Erythroblast (primary cell): Measurements from ENCODE around the gene SERBP1.

ENCODE experiments used
- GATA1 ChIP-seq: IDR thresholded peaks from 2 replicates; pipeline ENCODE4 v1.6.1; 2011; ENCODE audit warnings: low read depth, mild to moderate bottlenecking, control low read depth, low read length, moderate library complexity
- POLR2A ChIP-seq: IDR thresholded peaks from 2 replicates; pipeline ENCODE4 v1.6.1; 2011; ENCODE audit warnings: mild to moderate bottlenecking, low read length

- no peak for TF ChIP-seq POLR2A
- no peak for TF ChIP-seq GATA1
Observed at GRCh38 chr1:67407498-67407897, 22.7 kb downstream of the SERBP1 start.
